HepG2 (cell line): Measurements from ENCODE around the gene NDUFB3. TPM values are rescaled to one million over a fixed set of nuclear protein-coding genes. Genes with fewer than 3 reads are reported as not detected.

Source experiments
- EP300 ChIP-seq, 3 experiments: sonication (generic) in 1 of 3; formaldehyde crosslinking in 1 of 3; IDR thresholded peaks; 2 replicates each; pipeline versions ENCODE4 v1.5.1 to v1.6.1; 2011 to 2020; ENCODE audit warnings: low read depth in 2 of 3, low read length in 2 of 3, borderline replicate concordance in 1 of 3, improper control_type of control experiment in 1 of 3, mild to moderate bottlenecking in 1 of 3, missing genetic modification reagents in 1 of 3, moderate library complexity in 1 of 3
- IKZF1 ChIP-seq: fragments of 450-650 bp; IDR thresholded peaks from 2 replicates; pipeline ENCODE4 v1.7.1; 2016
- KDM4B ChIP-seq: sonication (generic); formaldehyde crosslinking; IDR thresholded peaks from 2 replicates; pipeline ENCODE4 v1.4.0; 2020; ENCODE audit warnings: missing genetic modification reagents
- MEIS2 ChIP-seq: sonication (generic); formaldehyde crosslinking; IDR thresholded peaks from 2 replicates; pipeline ENCODE4 v1.9.0; 2021; ENCODE audit warnings: mild to moderate bottlenecking, missing genetic modification reagents
- MTF2 ChIP-seq: sonication (generic); formaldehyde crosslinking; IDR thresholded peaks from 2 replicates; pipeline ENCODE4 v1.5.0; 2020; ENCODE audit warnings: missing genetic modification reagents, borderline replicate concordance
- ZBTB7A ChIP-seq: sonication (generic); formaldehyde crosslinking; IDR thresholded peaks from 2 replicates; pipeline ENCODE4 v1.8.0; 2022; ENCODE audit warnings: mild to moderate bottlenecking, missing genetic modification reagents
- ZFP82 ChIP-seq: sonication (generic); formaldehyde crosslinking; IDR thresholded peaks from 2 replicates; pipeline ENCODE4 v1.5.1; 2020; ENCODE audit warnings: mild to moderate bottlenecking, missing genetic modification reagents, borderline replicate concordance
- ZNF101 ChIP-seq: sonication (generic); formaldehyde crosslinking; IDR thresholded peaks from 2 replicates; pipeline ENCODE4 v1.4.0; 2020; ENCODE audit warnings: mild to moderate bottlenecking, low read depth, missing genetic modification reagents, borderline replicate concordance
- ZNF660 ChIP-seq: sonication (generic); formaldehyde crosslinking; IDR thresholded peaks from 2 replicates; pipeline ENCODE4 v1.5.1; 2020; ENCODE audit warnings: mild to moderate bottlenecking, low read depth, missing genetic modification reagents, borderline replicate concordance
- ZNF691 ChIP-seq: sonication (generic); formaldehyde crosslinking; IDR thresholded peaks from 2 replicates; pipeline ENCODE4 v1.4.0; 2020; ENCODE audit warnings: missing genetic modification reagents, low read depth, mild to moderate bottlenecking, borderline replicate concordance
- polyA plus RNA-seq, 8 experiments: library from polyadenylated mRNA; depleted of rRNA in 3 of 8; stranded (reverse) in 7 of 8; unstranded in 1 of 8; fragments of >200 nt; fragmentation: Illumina TruSeq in 4 of 8; extraction: Trizol in 4 of 8; gene quantifications; 2 replicates each; pipeline versions ENCODE4 v1.2.1 to v1.2.3, GENCODE V29; 2011 to 2016; ENCODE audit warnings: low read depth in 4 of 8, missing spikeins in 1 of 8, mixed read lengths in 1 of 8; ENCODE audit not compliant: insufficient read depth in 1 of 8
- total RNA-seq, 5 experiments: library from RNA; depleted of rRNA; stranded (reverse); fragments of >200 nt; fragmentation: Illumina TruSeq; extraction: Trizol; gene quantifications; 2 replicates each; pipeline ENCODE4 v1.2.3, GENCODE V29; 2016; ENCODE audit warnings: low read depth in 1 of 5
- TF ChIP-seq, protein P1 (sequence below): sonication (generic); formaldehyde crosslinking; IDR thresholded peaks from 2 replicates; pipeline ENCODE4 v1.4.0; 2020; ENCODE audit warnings: missing genetic modification reagents
- TF ChIP-seq, protein P2 (sequence below): sonication (generic); formaldehyde crosslinking; IDR thresholded peaks from 2 replicates; pipeline ENCODE4 v1.4.0; 2020; ENCODE audit warnings: missing genetic modification reagents
- TF ChIP-seq, protein P3 (sequence below): sonication (generic); formaldehyde crosslinking; IDR thresholded peaks from 2 replicates; pipeline ENCODE4 v1.8.0; 2022; ENCODE audit warnings: missing genetic modification reagents, mild to moderate bottlenecking, inconsistent platforms, borderline replicate concordance
- TF ChIP-seq, protein P4 (sequence below): sonication (generic); formaldehyde crosslinking; IDR thresholded peaks from 2 replicates; pipeline ENCODE4 v1.4.0; 2020; ENCODE audit warnings: missing genetic modification reagents
- TF ChIP-seq, protein P5 (sequence below): sonication (generic); formaldehyde crosslinking; conservative IDR thresholded peaks from 2 replicates; pipeline ENCODE4 v1.8.0; 2022; ENCODE audit warnings: missing genetic modification reagents

Gene NDUFB3
- total and polyA plus RNA-seq, 2 of the 13 experiments (the other 11 are each of a cell fraction or from before 2014, with no cell fraction given), result 50.7 to 159 TPM

GRCh38 chr2:201116959-201117734, 45.3 kb downstream of the NDUFB3 start (continued):
- TF ChIP-seq, protein P1, sequence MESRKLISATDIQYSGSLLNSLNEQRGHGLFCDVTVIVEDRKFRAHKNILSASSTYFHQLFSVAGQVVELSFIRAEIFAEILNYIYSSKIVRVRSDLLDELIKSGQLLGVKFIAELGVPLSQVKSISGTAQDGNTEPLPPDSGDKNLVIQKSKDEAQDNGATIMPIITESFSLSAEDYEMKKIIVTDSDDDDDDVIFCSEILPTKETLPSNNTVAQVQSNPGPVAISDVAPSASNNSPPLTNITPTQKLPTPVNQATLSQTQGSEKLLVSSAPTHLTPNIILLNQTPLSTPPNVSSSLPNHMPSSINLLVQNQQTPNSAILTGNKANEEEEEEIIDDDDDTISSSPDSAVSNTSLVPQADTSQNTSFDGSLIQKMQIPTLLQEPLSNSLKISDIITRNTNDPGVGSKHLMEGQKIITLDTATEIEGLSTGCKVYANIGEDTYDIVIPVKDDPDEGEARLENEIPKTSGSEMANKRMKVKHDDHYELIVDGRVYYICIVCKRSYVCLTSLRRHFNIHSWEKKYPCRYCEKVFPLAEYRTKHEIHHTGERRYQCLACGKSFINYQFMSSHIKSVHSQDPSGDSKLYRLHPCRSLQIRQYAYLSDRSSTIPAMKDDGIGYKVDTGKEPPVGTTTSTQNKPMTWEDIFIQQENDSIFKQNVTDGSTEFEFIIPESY (CRISPR knock-in tag), result no peak
- TF ChIP-seq EP300 (IDR thresholded peaks at IDR 0.05; ENCODE audit: low read depth in 2 of 2, low read length in 2 of 2), result peak; percentile 22 to 53; a peak in 2 of 4 replicates
- TF ChIP-seq EP300 (CRISPR knock-in tag; IDR thresholded peaks at IDR 0.05; ENCODE audit: borderline replicate concordance), result no peak
- TF ChIP-seq, protein P2, sequence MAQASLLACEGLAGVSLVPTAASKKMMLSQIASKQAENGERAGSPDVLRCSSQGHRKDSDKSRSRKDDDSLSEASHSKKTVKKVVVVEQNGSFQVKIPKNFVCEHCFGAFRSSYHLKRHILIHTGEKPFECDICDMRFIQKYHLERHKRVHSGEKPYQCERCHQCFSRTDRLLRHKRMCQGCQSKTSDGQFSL (CRISPR knock-in tag), result no peak
- TF ChIP-seq ZFP82 (CRISPR knock-in tag), result no peak
- no peak for TF ChIP-seq MEIS2 (CRISPR knock-in tag)
- TF ChIP-seq ZBTB7A (CRISPR knock-in tag), result no peak
- TF ChIP-seq, protein P3, sequence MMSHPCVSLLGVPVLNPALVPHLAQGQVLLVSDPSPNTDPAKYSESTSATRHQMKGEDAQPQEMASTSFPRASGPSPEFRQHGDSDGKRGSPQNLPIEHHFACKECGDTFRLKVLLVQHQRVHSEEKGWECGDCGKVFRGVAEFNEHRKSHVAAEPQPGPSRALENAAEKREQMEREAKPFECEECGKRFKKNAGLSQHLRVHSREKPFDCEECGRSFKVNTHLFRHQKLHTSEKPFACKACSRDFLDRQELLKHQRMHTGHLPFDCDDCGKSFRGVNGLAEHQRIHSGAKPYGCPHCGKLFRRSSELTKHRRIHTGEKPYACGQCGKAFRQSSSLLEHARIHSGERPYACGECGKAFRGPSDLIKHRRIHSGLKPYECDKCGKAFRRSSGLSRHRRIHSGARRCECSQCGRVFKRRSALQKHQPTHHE (CRISPR knock-in tag), result 0 out of 2 replicates have a peak, but pooled peaks have one; percentile 1
- 0 out of 2 replicates have a peak, but pooled peaks have one; percentile 10 for TF ChIP-seq KDM4B
- TF ChIP-seq, protein P4, sequence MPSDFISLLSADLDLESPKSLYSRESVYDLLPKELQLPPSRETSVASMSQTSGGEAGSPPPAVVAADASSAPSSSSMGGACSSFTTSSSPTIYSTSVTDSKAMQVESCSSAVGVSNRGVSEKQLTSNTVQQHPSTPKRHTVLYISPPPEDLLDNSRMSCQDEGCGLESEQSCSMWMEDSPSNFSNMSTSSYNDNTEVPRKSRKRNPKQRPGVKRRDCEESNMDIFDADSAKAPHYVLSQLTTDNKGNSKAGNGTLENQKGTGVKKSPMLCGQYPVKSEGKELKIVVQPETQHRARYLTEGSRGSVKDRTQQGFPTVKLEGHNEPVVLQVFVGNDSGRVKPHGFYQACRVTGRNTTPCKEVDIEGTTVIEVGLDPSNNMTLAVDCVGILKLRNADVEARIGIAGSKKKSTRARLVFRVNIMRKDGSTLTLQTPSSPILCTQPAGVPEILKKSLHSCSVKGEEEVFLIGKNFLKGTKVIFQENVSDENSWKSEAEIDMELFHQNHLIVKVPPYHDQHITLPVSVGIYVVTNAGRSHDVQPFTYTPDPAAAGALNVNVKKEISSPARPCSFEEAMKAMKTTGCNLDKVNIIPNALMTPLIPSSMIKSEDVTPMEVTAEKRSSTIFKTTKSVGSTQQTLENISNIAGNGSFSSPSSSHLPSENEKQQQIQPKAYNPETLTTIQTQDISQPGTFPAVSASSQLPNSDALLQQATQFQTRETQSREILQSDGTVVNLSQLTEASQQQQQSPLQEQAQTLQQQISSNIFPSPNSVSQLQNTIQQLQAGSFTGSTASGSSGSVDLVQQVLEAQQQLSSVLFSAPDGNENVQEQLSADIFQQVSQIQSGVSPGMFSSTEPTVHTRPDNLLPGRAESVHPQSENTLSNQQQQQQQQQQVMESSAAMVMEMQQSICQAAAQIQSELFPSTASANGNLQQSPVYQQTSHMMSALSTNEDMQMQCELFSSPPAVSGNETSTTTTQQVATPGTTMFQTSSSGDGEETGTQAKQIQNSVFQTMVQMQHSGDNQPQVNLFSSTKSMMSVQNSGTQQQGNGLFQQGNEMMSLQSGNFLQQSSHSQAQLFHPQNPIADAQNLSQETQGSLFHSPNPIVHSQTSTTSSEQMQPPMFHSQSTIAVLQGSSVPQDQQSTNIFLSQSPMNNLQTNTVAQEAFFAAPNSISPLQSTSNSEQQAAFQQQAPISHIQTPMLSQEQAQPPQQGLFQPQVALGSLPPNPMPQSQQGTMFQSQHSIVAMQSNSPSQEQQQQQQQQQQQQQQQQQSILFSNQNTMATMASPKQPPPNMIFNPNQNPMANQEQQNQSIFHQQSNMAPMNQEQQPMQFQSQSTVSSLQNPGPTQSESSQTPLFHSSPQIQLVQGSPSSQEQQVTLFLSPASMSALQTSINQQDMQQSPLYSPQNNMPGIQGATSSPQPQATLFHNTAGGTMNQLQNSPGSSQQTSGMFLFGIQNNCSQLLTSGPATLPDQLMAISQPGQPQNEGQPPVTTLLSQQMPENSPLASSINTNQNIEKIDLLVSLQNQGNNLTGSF (CRISPR knock-in tag), result no peak
- TF ChIP-seq IKZF1, result no peak
- TF ChIP-seq ZNF101, result no peak; the same call in 1 of the 2 replicates
- TF ChIP-seq ZNF691 (CRISPR knock-in tag), result no peak
- TF ChIP-seq, protein P5, sequence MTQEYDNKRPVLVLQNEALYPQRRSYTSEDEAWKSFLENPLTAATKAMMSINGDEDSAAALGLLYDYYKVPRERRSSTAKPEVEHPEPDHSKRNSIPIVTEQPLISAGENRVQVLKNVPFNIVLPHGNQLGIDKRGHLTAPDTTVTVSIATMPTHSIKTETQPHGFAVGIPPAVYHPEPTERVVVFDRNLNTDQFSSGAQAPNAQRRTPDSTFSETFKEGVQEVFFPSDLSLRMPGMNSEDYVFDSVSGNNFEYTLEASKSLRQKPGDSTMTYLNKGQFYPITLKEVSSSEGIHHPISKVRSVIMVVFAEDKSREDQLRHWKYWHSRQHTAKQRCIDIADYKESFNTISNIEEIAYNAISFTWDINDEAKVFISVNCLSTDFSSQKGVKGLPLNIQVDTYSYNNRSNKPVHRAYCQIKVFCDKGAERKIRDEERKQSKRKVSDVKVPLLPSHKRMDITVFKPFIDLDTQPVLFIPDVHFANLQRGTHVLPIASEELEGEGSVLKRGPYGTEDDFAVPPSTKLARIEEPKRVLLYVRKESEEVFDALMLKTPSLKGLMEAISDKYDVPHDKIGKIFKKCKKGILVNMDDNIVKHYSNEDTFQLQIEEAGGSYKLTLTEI (CRISPR knock-in tag), result no peak
- TF ChIP-seq ZNF660 (CRISPR knock-in tag), result no peak
- TF ChIP-seq MTF2 (CRISPR knock-in tag), result no peak
